Medulla oblongata (tissue), 1 donor: Measurements from ENCODE around the gene ARMC2.

Source experiments
- DNase-seq: peaks from one replicate; pipeline ENCODE4 v3.0.0-alpha.2; 2015; ENCODE audit errors: extremely low spot score

The ARMC2 gene

GRCh38 chr6:108988296-108988695 is 140.1 kb downstream of the ARMC2 start:
- DNase-seq, result no peak

GRCh38 chr6:108988765-108989164 is 140.5 kb downstream of the ARMC2 start:
- no peak for DNase-seq

- no peak for DNase-seq
Observed at GRCh38 chr6:108989700-108990099, 141.5 kb downstream of the ARMC2 start.

GRCh38 chr6:108993876-108994275 is 145.7 kb downstream of the ARMC2 start:
- DNase-seq, result no peak

- no peak for DNase-seq
Observed at GRCh38 chr6:108995296-108995695, 147.1 kb downstream of the ARMC2 start.

- no peak for DNase-seq
Observed at GRCh38 chr6:108996208-108996607, 148.0 kb downstream of the ARMC2 start.

- DNase-seq, result no peak
Observed at GRCh38 chr6:108998485-108998884, 150.3 kb downstream of the ARMC2 start.

- DNase-seq, result no peak
Observed at GRCh38 chr6:108999428-108999827, 151.2 kb downstream of the ARMC2 start.

- DNase-seq, result no peak
Observed at GRCh38 chr6:109000289-109000688, 152.1 kb downstream of the ARMC2 start.

GRCh38 chr6:109001291-109001894 is 153.2 kb downstream of the ARMC2 start:
- no peak for DNase-seq

GRCh38 chr6:109002051-109002697 is 154.0 kb downstream of the ARMC2 start:
- peak; percentile 60 for DNase-seq

- no peak for DNase-seq
Observed at GRCh38 chr6:109002882-109003281, 154.7 kb downstream of the ARMC2 start.

GRCh38 chr6:109006818-109007217 is 158.6 kb downstream of the ARMC2 start:
- DNase-seq, result no peak

- no peak for DNase-seq
Observed at GRCh38 chr6:109007521-109007920, 159.3 kb downstream of the ARMC2 start.

GRCh38 chr6:109008054-109008453 is 159.8 kb downstream of the ARMC2 start:
- DNase-seq, result peak; percentile 48

- peak; percentile 78 for DNase-seq
Observed at GRCh38 chr6:109008537-109009235, 160.5 kb downstream of the ARMC2 start.

- peak; percentile 95 for DNase-seq
Observed at GRCh38 chr6:109009236-109009961, 161.2 kb downstream of the ARMC2 start.

- DNase-seq, result no peak
Observed at GRCh38 chr6:109009962-109010704, 161.9 kb downstream of the ARMC2 start.

GRCh38 chr6:109010705-109011102 is 162.5 kb downstream of the ARMC2 start:
- no peak for DNase-seq

GRCh38 chr6:109013656-109014305 is 165.6 kb downstream of the ARMC2 start:
- DNase-seq, result peak; percentile 53

- no peak for DNase-seq
Observed at GRCh38 chr6:109014606-109015005, 166.4 kb downstream of the ARMC2 start.
